NCI-H2107 treated with DMSO at 0.1 percent for 48 hours (cell line): ENCODE measurements around the gene ETAA1.

Experiments used
- DNase-seq: peaks from one replicate; lab custom pipeline; 2025; ENCODE audit not compliant: unreplicated experiment; lab: John Stamatoyannopoulos, UW

The ETAA1 gene

GRCh38 chr2:67437114-67437513 lies 40.0 kb downstream of the ETAA1 start:
- DNase-seq = no peak

GRCh38 chr2:67438337-67438736 lies 41.2 kb downstream of the ETAA1 start:
- DNase-seq = no peak

- no peak for DNase-seq
Measured at GRCh38 chr2:67445652-67446268, 48.6 kb downstream of the ETAA1 start.

GRCh38 chr2:67446491-67446911 lies 49.4 kb downstream of the ETAA1 start:
- no peak for DNase-seq

- DNase-seq = no peak
Measured at GRCh38 chr2:67448648-67449047, 51.5 kb downstream of the ETAA1 start.

GRCh38 chr2:67451086-67451832 lies 54.1 kb downstream of the ETAA1 start:
- DNase-seq = no peak

GRCh38 chr2:67453310-67453709 lies 56.2 kb downstream of the ETAA1 start:
- DNase-seq = no peak

GRCh38 chr2:67455219-67456142 lies 58.3 kb downstream of the ETAA1 start:
- DNase-seq = no peak

GRCh38 chr2:67456428-67456827 lies 59.3 kb downstream of the ETAA1 start:
- DNase-seq = no peak

GRCh38 chr2:67457699-67458098 lies 60.6 kb downstream of the ETAA1 start:
- DNase-seq = no peak

- no peak for DNase-seq
Measured at GRCh38 chr2:67459761-67460160, 62.6 kb downstream of the ETAA1 start.
